ENCODE measurements around the gene CDA. TPM values are rescaled to one million over a fixed set of nuclear protein-coding genes. Genes with fewer than 3 reads are reported as not detected.

CDA gene
- total and polyA plus RNA-seq, 9 of the 15 experiments (the other 6 are each of a cell fraction or from before 2014, with no cell fraction given) = not detected

GRCh38 chr1:20574686-20575540 is 14.0 kb upstream of the CDA start (continued):
- TF ChIP-seq E2F8 (IDR thresholded peaks at IDR 0.05; ENCODE audit: low read depth, partially characterized antibody) (no peak), ZKSCAN1 (IDR thresholded peaks at IDR 0.05; ENCODE audit: low read depth, low read length) (peak; percentile 34; the same call in 1 of the 2 replicates), GABPA (tag; conservative IDR thresholded peaks at IDR 0.05; ENCODE audit: low read depth) (no peak), HCFC1 (IDR thresholded peaks at IDR 0.05; ENCODE audit: low read depth, low read length) (no peak), ETV5 (CRISPR knock-in tag; IDR thresholded peaks at IDR 0.05; ENCODE audit: low read depth) (0 out of 2 replicates have a peak, but pooled peaks have one; percentile 29), TCF3 (CRISPR knock-in tag; IDR thresholded peaks at IDR 0.05) (no peak), ELK3 (CRISPR knock-in tag; IDR thresholded peaks at IDR 0.05) (no peak), ATF1 (CRISPR knock-in tag; IDR thresholded peaks at IDR 0.05) (no peak), ATF1 (tag; IDR thresholded peaks at IDR 0.05) (no peak), RBM25 (IDR thresholded peaks at IDR 0.05; ENCODE audit: low read depth, low read length, severe bottlenecking) (peak; percentile 80), KAT8 (IDR thresholded peaks at IDR 0.05; ENCODE audit: low read depth) (no peak), HEY1 (CRISPR knock-in tag; IDR thresholded peaks at IDR 0.05; ENCODE audit: borderline replicate concordance) (no peak), ZBTB9 (CRISPR knock-in tag; IDR thresholded peaks at IDR 0.05) (no peak), MCM2 (IDR thresholded peaks at IDR 0.05; ENCODE audit: low read depth) (no peak), ZNF12 (CRISPR knock-in tag; IDR thresholded peaks at IDR 0.05) (no peak), BCOR (IDR thresholded peaks at IDR 0.05) (peak; percentile 77), RBM15 (IDR thresholded peaks at IDR 0.05; ENCODE audit: insufficient read depth, low read length) (no peak), NFIX (CRISPR knock-in tag; IDR thresholded peaks at IDR 0.05; ENCODE audit: low read depth) (no peak), BRD9 (IDR thresholded peaks at IDR 0.05; ENCODE audit: low read depth, partially characterized antibody) (no peak), USF1 (CRISPR knock-in tag; IDR thresholded peaks at IDR 0.05) (no peak), MIER1 (IDR thresholded peaks at IDR 0.05; ENCODE audit: low read depth) (no peak), ZNF146 (CRISPR knock-in tag; IDR thresholded peaks at IDR 0.05; ENCODE audit: unreplicated experiment) (no peak), ELK1 (CRISPR knock-in tag; IDR thresholded peaks at IDR 0.05) (no peak)
